Posterior vena cava (tissue), 2 donors: ENCODE data around the gene CCDC3. TPM values are rescaled to one million over a fixed set of nuclear protein-coding genes. Genes with fewer than 3 reads are reported as not detected.
"Not testable (repeated sequence)": the region's sequence is repeated elsewhere in the genome, so short reads cannot be mapped to it uniquely, and the experiment has no call there.

Experiments
- DNase-seq: peaks from one replicate; pipeline ENCODE4 v3.0.0-alpha.2; 2020; ENCODE audit warnings: low spot score
- intact Hi-C, 2 donors: fragments of 100-400 bp; cut with DNase I; formaldehyde crosslinking; loops; one replicate each; pipeline versions ENCODE4 v1.14.1 to v1.14.2; 2022 to 2023
- total RNA-seq, 2 donors: library from RNA; stranded (reverse); fragmentation: NEBNext Ultra II Directional; extraction: Animal tissue kit (Norgen Biotek cat#: 25700); gene quantifications; one replicate each; pipeline ENCODE4 v1.2.1, GENCODE V29; 2021
- donor health status: DM: yes; HTN: yes; CAD: no.
- donor health status: DM: yes; HTN: yes; CAD: no.

CCDC3 gene
- total RNA-seq, 2 donors from 2014 or later = 108 to 189 TPM

GRCh38 chr10:13003759-13004158, 2.2 kb upstream of the CCDC3 start:
- no peak for DNase-seq
- intact Hi-C loops = no loop called here

GRCh38 chr10:13003004-13003403, 1.5 kb upstream of the CCDC3 start:
- no peak for DNase-seq
- intact Hi-C loops = no loop called here

- no peak for DNase-seq
- intact Hi-C loops = no loop called here
These were observed 337 bp upstream of the CCDC3 start for GRCh38 chr10:13001887-13002212.

- DNase-seq = no peak
- intact Hi-C loops = no loop called here
These were observed 1.1 kb downstream of the CCDC3 start for GRCh38 chr10:13000431-13000830.

- DNase-seq = no peak
- intact Hi-C loops = no loop called here
These were observed 1.7 kb downstream of the CCDC3 start for GRCh38 chr10:12999849-13000248.

GRCh38 chr10:12995425-12995861, 6.1 kb downstream of the CCDC3 start:
- no peak for DNase-seq
- intact Hi-C loops = no loop called here

- no peak for DNase-seq
- intact Hi-C loops = no loop called here
These were observed 7.9 kb downstream of the CCDC3 start for GRCh38 chr10:12993595-12993994.

- DNase-seq = no peak
- intact Hi-C loops = no loop called here
These were observed 16.2 kb downstream of the CCDC3 start for GRCh38 chr10:12985347-12985746.

GRCh38 chr10:12984165-12984747, 17.3 kb downstream of the CCDC3 start:
- intact Hi-C loops = no loop called here
- no peak for DNase-seq

GRCh38 chr10:12983568-12983967, 17.9 kb downstream of the CCDC3 start:
- intact Hi-C loops, DNase-seq: not testable (repeated sequence)

GRCh38 chr10:12981570-12981969, 19.9 kb downstream of the CCDC3 start:
- intact Hi-C loops = no loop called here

GRCh38 chr10:12980713-12981306, 20.7 kb downstream of the CCDC3 start:
- DNase-seq = no peak
- intact Hi-C loops = no loop called here

More at GRCh38 chr10:12981570-12981969, 19.9 kb downstream of the CCDC3 start:
- no peak for DNase-seq

- intact Hi-C loops = no loop called here
- DNase-seq = no peak
These were observed 21.3 kb downstream of the CCDC3 start for GRCh38 chr10:12980102-12980661.

- intact Hi-C loops = no loop called here
- no peak for DNase-seq
These were observed 22.6 kb downstream of the CCDC3 start for GRCh38 chr10:12978891-12979290.

- intact Hi-C loops = no loop called here
- DNase-seq = no peak
These were observed 25.6 kb downstream of the CCDC3 start for GRCh38 chr10:12975906-12976305.

GRCh38 chr10:12975266-12975665, 26.2 kb downstream of the CCDC3 start:
- intact Hi-C loops = no loop called here
- DNase-seq = no peak

- intact Hi-C loops = no loop called here
- DNase-seq = no peak
These were observed 26.9 kb downstream of the CCDC3 start for GRCh38 chr10:12974491-12975199.

- no peak for DNase-seq
- intact Hi-C loops = no loop called here
These were observed 27.4 kb downstream of the CCDC3 start for GRCh38 chr10:12974078-12974477.

GRCh38 chr10:12973149-12973718, 28.3 kb downstream of the CCDC3 start:
- intact Hi-C loops = no loop called here
- no peak for DNase-seq

GRCh38 chr10:12972146-12972545, 29.4 kb downstream of the CCDC3 start:
- intact Hi-C loops = no loop called here
- DNase-seq = no peak
